HEK293 (cell line): ENCODE measurements around the gene PPP3CA.

Source experiments
- CTCF ChIA-PET: fragments of 350-600 bp; formaldehyde crosslinking; extraction: SDS; loops from one replicate; lab custom pipeline; 2021; ENCODE audit warnings: antibody characterized with exemption; lab: Yijun Ruan, JAX
- POLR2A ChIA-PET: fragments of 300-600 bp; formaldehyde crosslinking; extraction: SDS; loops from one replicate; lab custom pipeline; 2020; ENCODE audit warnings: antibody characterized with exemption, inconsistent platforms; lab: Yijun Ruan, JAX
- H3K27ac ChIP-seq: fragments of 200-500 bp; sonication (Bioruptor generic); 2 replicates; pipeline ENCODE4 v1.5.1; 2014; ENCODE audit warnings: low read depth, low read length, control low read depth, inconsistent platforms; ENCODE audit errors: extremely low read depth
- H3K36me3 ChIP-seq, 2 experiments: fragments of 200-500 bp in 1 of 2; sonication (Bioruptor generic) in 1 of 2; 1 replicate in 1 of 2; 2 replicates in 1 of 2; pipeline ENCODE4 v1.5.1; 2014 to 2017; ENCODE audit warnings: inconsistent platforms in 2 of 2, low read length in 2 of 2; ENCODE audit not compliant: control insufficient read depth in 2 of 2, insufficient read depth in 1 of 2
- H3K4me1 ChIP-seq: fragments of 200-500 bp; sonication (Bioruptor generic); 2 replicates; pipeline ENCODE4 v1.5.1; 2014; ENCODE audit warnings: mild to moderate bottlenecking, low read length, inconsistent platforms; ENCODE audit not compliant: control insufficient read depth, insufficient read depth
- H3K4me3 ChIP-seq: 2 replicates; pipeline ENCODE4 v1.5.1; 2011; ENCODE audit warnings: low read depth, mild to moderate bottlenecking, control low read depth, low read length, moderate library complexity
- H3K9me3 ChIP-seq: fragments of 200-500 bp; sonication (Bioruptor generic); 2 replicates; pipeline ENCODE4 v1.5.1; 2014; ENCODE audit warnings: low read depth, low read length, inconsistent platforms; ENCODE audit not compliant: control insufficient read depth, insufficient read depth
- ATF2 ChIP-seq: fragments of 450-650 bp; formaldehyde crosslinking; IDR thresholded peaks from 2 replicates; pipeline ENCODE4 v1.5.1; 2016; ENCODE audit warnings: missing biosample characterization, missing genetic modification characterization, low read depth
- KLF16 ChIP-seq: fragments of 450-650 bp; formaldehyde crosslinking; IDR thresholded peaks from 2 replicates; pipeline ENCODE4 v1.5.1; 2017; ENCODE audit warnings: missing biosample characterization, missing genetic modification characterization
- REST ChIP-seq: fragments of 450-650 bp; formaldehyde crosslinking; IDR thresholded peaks from 2 replicates; pipeline ENCODE4 v1.5.1; 2016; ENCODE audit warnings: missing biosample characterization, missing genetic modification characterization
- ZEB2 ChIP-seq: fragments of 450-650 bp; formaldehyde crosslinking; IDR thresholded peaks from 2 replicates; pipeline ENCODE4 v1.5.1; 2016; ENCODE audit warnings: missing biosample characterization, missing genetic modification characterization
- ZNF133 ChIP-seq: fragments of 450-650 bp; formaldehyde crosslinking; IDR thresholded peaks from 2 replicates; pipeline ENCODE4 v1.5.1; 2016; ENCODE audit warnings: missing biosample characterization, missing genetic modification characterization
- ZNF138 ChIP-seq: fragments of 450-650 bp; formaldehyde crosslinking; IDR thresholded peaks from 2 replicates; pipeline ENCODE4 v1.5.1; 2016; ENCODE audit warnings: missing biosample characterization, missing genetic modification characterization, borderline replicate concordance
- ZNF140 ChIP-seq: fragments of 450-650 bp; formaldehyde crosslinking; IDR thresholded peaks from 2 replicates; pipeline ENCODE4 v1.5.1; 2016; ENCODE audit warnings: missing biosample characterization, missing genetic modification characterization
- ZNF169 ChIP-seq: fragments of 450-650 bp; formaldehyde crosslinking; IDR thresholded peaks from 2 replicates; pipeline ENCODE4 v1.5.1; 2016; ENCODE audit warnings: missing biosample characterization, missing genetic modification characterization
- ZNF175 ChIP-seq: fragments of 450-650 bp; formaldehyde crosslinking; IDR thresholded peaks from 2 replicates; pipeline ENCODE4 v1.5.1; 2016; ENCODE audit warnings: missing biosample characterization, missing genetic modification characterization
- ZNF211 ChIP-seq: fragments of 450-650 bp; formaldehyde crosslinking; IDR thresholded peaks from 2 replicates; pipeline ENCODE4 v1.5.1; 2016; ENCODE audit warnings: low read depth, missing biosample characterization, missing genetic modification characterization
- ZNF274 ChIP-seq, 2 experiments: fragments of 200-500 bp in 1 of 2; fragments of 450-650 bp in 1 of 2; sonication (Bioruptor generic) in 1 of 2; formaldehyde crosslinking in 1 of 2; IDR thresholded peaks; 2 replicates each; pipeline versions ENCODE4 v1.5.1 to v1.6.1; 2014 to 2016; ENCODE audit warnings: borderline replicate concordance in 1 of 2, inconsistent platforms in 1 of 2, low read length in 1 of 2, missing biosample characterization in 1 of 2, missing genetic modification characterization in 1 of 2
- ZNF280D ChIP-seq: fragments of 450-650 bp; formaldehyde crosslinking; IDR thresholded peaks from 2 replicates; pipeline ENCODE4 v1.5.1; 2016; ENCODE audit warnings: missing biosample characterization, missing genetic modification characterization
- ZNF302 ChIP-seq: fragments of 450-650 bp; formaldehyde crosslinking; IDR thresholded peaks from 2 replicates; pipeline ENCODE4 v1.5.1; 2016; ENCODE audit warnings: missing biosample characterization, missing genetic modification characterization, low read depth
- ZNF394 ChIP-seq: fragments of 450-650 bp; formaldehyde crosslinking; IDR thresholded peaks from 2 replicates; pipeline ENCODE4 v1.5.1; 2016; ENCODE audit warnings: missing biosample characterization, missing genetic modification characterization, mild to moderate bottlenecking, moderate library complexity, borderline replicate concordance
- ZNF416 ChIP-seq: fragments of 450-650 bp; formaldehyde crosslinking; IDR thresholded peaks from 2 replicates; pipeline ENCODE4 v1.5.1; 2016; ENCODE audit warnings: missing biosample characterization, missing genetic modification characterization
- ZNF548 ChIP-seq: fragments of 450-650 bp; formaldehyde crosslinking; IDR thresholded peaks from 2 replicates; pipeline ENCODE4 v1.5.1; 2016; ENCODE audit warnings: missing biosample characterization, missing genetic modification characterization
- ZNF560 ChIP-seq: fragments of 450-650 bp; formaldehyde crosslinking; IDR thresholded peaks from 2 replicates; pipeline ENCODE4 v1.5.1; 2017; ENCODE audit warnings: missing biosample characterization, missing genetic modification characterization, borderline replicate concordance
- ZNF600 ChIP-seq: fragments of 450-650 bp; formaldehyde crosslinking; IDR thresholded peaks from 2 replicates; pipeline ENCODE4 v1.5.1; 2016; ENCODE audit warnings: missing biosample characterization, missing genetic modification characterization
- ZNF747 ChIP-seq: fragments of 450-650 bp; formaldehyde crosslinking; IDR thresholded peaks from 2 replicates; pipeline ENCODE4 v1.5.1; 2016; ENCODE audit warnings: missing biosample characterization, missing genetic modification characterization
- ZSCAN16 ChIP-seq: fragments of 450-650 bp; formaldehyde crosslinking; IDR thresholded peaks from 2 replicates; pipeline ENCODE4 v1.5.1; 2016; ENCODE audit warnings: missing biosample characterization, missing genetic modification characterization
- ZXDB ChIP-seq: fragments of 450-650 bp; formaldehyde crosslinking; IDR thresholded peaks from 2 replicates; pipeline ENCODE4 v1.5.1; 2016; ENCODE audit warnings: missing biosample characterization, missing genetic modification characterization
- TF ChIP-seq, protein P1 (sequence below): fragments of 450-650 bp; formaldehyde crosslinking; IDR thresholded peaks from 2 replicates; pipeline ENCODE4 v1.5.1; 2016; ENCODE audit warnings: missing biosample characterization, missing genetic modification characterization
- TF ChIP-seq, protein P2 (sequence below): fragments of 450-650 bp; formaldehyde crosslinking; IDR thresholded peaks from 2 replicates; pipeline ENCODE4 v1.5.1; 2016; ENCODE audit warnings: missing biosample characterization, missing genetic modification characterization, borderline replicate concordance
- TF ChIP-seq, protein P3 (sequence below): IDR thresholded peaks from 2 replicates; pipeline ENCODE4 v1.6.1; 2011; ENCODE audit warnings: mild to moderate bottlenecking, low read depth, low read length, borderline replicate concordance

The PPP3CA gene

GRCh38 chr4:101345271-101345595 is 2.1 kb downstream of the PPP3CA start (continued):
- TF ChIP-seq ZNF280D (tag by site-specific recombination) (no peak), ZNF133 (no peak), ZNF211 (tag by site-specific recombination) (no peak), ZNF302 (tag by site-specific recombination) (no peak), ZSCAN16 (tag by site-specific recombination) (no peak), ZNF548 (tag by site-specific recombination) (no peak), ZNF600 (peak; percentile 77), KLF16 (tag by site-specific recombination) (no peak), ZEB2 (tag by site-specific recombination) (0 out of 2 replicates have a peak, but pooled peaks have one; percentile 56), ZNF138 (tag by site-specific recombination) (no peak), REST (tag by site-specific recombination) (no peak)
- TF ChIP-seq, protein P1, sequence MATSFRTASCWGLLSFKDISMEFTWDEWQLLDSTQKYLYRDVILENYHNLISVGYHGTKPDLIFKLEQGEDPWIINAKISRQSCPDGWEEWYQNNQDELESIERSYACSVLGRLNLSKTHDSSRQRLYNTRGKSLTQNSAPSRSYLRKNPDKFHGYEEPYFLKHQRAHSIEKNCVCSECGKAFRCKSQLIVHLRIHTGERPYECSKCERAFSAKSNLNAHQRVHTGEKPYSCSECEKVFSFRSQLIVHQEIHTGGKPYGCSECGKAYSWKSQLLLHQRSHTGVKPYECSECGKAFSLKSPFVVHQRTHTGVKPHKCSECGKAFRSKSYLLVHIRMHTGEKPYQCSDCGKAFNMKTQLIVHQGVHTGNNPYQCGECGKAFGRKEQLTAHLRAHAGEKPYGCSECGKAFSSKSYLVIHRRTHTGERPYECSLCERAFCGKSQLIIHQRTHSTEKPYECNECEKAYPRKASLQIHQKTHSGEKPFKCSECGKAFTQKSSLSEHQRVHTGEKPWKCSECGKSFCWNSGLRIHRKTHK = no peak
- TF ChIP-seq, all 188 proteins: peak for 3

DNA sequence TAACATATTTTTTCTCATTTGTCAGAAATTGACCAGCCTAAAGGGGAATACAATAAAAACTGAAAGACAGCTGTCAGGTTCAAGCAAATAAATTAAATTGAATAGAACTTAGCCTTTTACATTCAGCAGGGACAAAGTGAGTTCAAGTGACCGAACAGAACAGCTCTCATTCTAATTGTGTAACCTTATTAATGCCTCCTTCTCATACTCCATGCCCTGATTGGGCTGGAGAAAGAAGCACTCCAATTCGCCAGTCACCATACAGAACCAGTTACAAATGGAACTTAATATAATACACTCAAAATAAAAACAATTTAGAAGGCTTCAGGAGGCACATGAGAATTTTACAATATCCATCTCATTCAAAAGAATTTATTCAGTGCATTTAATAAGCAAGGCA is 8.0 kb downstream of the PPP3CA start:
- ChIA-PET POLR2A (no interaction called here), CTCF (interaction anchor here (0.5 to 1.5 kb wide), 2 partner anchors 170 to 1760 kb away, joined by 3 to 4 read pairs; partner anchors contain the start of gene BDH2)
- no peaks in the 10 kb centered on the region for H3K36me3 ChIP-seq
- H3K27ac ChIP-seq = no peak overlapping the region
- no peak overlapping the region for H3K4me3 ChIP-seq
- no peaks in the 10 kb centered on the region for H3K9me3 ChIP-seq
- H3K4me1 ChIP-seq = no peaks in the 10 kb centered on the region
- TF ChIP-seq ZNF175 (no peak), ZNF747 (tag by site-specific recombination) (no peak), ZNF416 (no peak), ZNF169 (tag by site-specific recombination) (no peak), ZNF394 (tag by site-specific recombination) (no peak), ZNF274 (IDR thresholded peaks at IDR 0.05; ENCODE audit: low read length) (no peak), ZNF274 (tag by site-specific recombination; IDR thresholded peaks at IDR 0.05; ENCODE audit: borderline replicate concordance) (no peak), ZXDB (tag by site-specific recombination) (no peak), ZNF140 (tag by site-specific recombination) (no peak), ZNF302 (tag by site-specific recombination) (no peak), ZNF138 (tag by site-specific recombination) (no peak), ZNF560 (tag by site-specific recombination) (no peak), ATF2 (tag by site-specific recombination) (no peak)
- TF ChIP-seq, protein P2, sequence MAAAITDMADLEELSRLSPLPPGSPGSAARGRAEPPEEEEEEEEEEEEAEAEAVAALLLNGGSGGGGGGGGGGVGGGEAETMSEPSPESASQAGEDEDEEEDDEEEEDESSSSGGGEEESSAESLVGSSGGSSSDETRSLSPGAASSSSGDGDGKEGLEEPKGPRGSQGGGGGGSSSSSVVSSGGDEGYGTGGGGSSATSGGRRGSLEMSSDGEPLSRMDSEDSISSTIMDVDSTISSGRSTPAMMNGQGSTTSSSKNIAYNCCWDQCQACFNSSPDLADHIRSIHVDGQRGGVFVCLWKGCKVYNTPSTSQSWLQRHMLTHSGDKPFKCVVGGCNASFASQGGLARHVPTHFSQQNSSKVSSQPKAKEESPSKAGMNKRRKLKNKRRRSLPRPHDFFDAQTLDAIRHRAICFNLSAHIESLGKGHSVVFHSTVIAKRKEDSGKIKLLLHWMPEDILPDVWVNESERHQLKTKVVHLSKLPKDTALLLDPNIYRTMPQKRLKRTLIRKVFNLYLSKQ (tag by site-specific recombination) = no peak
- TF ChIP-seq, protein P3, sequence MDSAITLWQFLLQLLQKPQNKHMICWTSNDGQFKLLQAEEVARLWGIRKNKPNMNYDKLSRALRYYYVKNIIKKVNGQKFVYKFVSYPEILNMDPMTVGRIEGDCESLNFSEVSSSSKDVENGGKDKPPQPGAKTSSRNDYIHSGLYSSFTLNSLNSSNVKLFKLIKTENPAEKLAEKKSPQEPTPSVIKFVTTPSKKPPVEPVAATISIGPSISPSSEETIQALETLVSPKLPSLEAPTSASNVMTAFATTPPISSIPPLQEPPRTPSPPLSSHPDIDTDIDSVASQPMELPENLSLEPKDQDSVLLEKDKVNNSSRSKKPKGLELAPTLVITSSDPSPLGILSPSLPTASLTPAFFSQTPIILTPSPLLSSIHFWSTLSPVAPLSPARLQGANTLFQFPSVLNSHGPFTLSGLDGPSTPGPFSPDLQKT = no peak
